GM23338 (cell line): ENCODE measurements around the gene SMIM5.

Experiments used
- CREB1 ChIP-seq: fragments of 250-450 bp; sonication (Bioruptor Pico); IDR thresholded peaks from 2 replicates; pipeline ENCODE4 v1.5.0; 2020; ENCODE audit warnings: low read depth, mild to moderate bottlenecking, moderate library complexity
- CTCF ChIP-seq, 2 experiments: fragments of 200-600 bp in 1 of 2; sonication (generic) in 1 of 2; conservative IDR thresholded peaks; 2 replicates each; pipeline versions ENCODE4 v1.5.1 to v1.6.1; 2016 to 2017; ENCODE audit warnings: antibody characterized with exemption in 2 of 2, low read depth in 2 of 2, mild to moderate bottlenecking in 2 of 2, moderate library complexity in 1 of 2
- EZH2 ChIP-seq: fragments of 200-600 bp; sonication (generic); IDR thresholded peaks from one replicate; pipeline ENCODE4 v1.8.0; 2017; ENCODE audit warnings: antibody characterized with exemption, mild to moderate bottlenecking, low read depth; ENCODE audit not compliant: unreplicated experiment
- EZH2phosphoT487 ChIP-seq: fragments of 200-600 bp; sonication (generic); IDR thresholded peaks from one replicate; pipeline ENCODE4 v1.8.1; 2018; ENCODE audit warnings: antibody characterized with exemption; ENCODE audit not compliant: unreplicated experiment
- JUNB ChIP-seq: IDR thresholded peaks from one replicate; pipeline ENCODE4 v1.6.1; 2016; ENCODE audit warnings: antibody characterized with exemption; ENCODE audit not compliant: unreplicated experiment
- NANOG ChIP-seq: IDR thresholded peaks from 2 replicates; pipeline ENCODE4 v1.6.1; 2016; ENCODE audit warnings: antibody characterized with exemption, borderline replicate concordance
- POLR2AphosphoS5 ChIP-seq: IDR thresholded peaks from 2 replicates; pipeline ENCODE4 v1.6.1; 2016; ENCODE audit warnings: antibody characterized with exemption, low read depth
- STAT1 ChIP-seq: IDR thresholded peaks from one replicate; pipeline ENCODE4 v1.6.1; 2016; ENCODE audit warnings: antibody characterized with exemption; ENCODE audit not compliant: unreplicated experiment
- ZNF331 ChIP-seq: fragments of 250-450 bp; sonication (Bioruptor Pico); IDR thresholded peaks from 2 replicates; pipeline ENCODE4 v1.5.0; 2020; ENCODE audit warnings: low read depth, mild to moderate bottlenecking, moderate library complexity
- TF ChIP-seq, protein P1 (sequence below): IDR thresholded peaks from one replicate; pipeline ENCODE4 v1.6.1; 2018; ENCODE audit warnings: antibody characterized with exemption; ENCODE audit not compliant: unreplicated experiment

DNA sequence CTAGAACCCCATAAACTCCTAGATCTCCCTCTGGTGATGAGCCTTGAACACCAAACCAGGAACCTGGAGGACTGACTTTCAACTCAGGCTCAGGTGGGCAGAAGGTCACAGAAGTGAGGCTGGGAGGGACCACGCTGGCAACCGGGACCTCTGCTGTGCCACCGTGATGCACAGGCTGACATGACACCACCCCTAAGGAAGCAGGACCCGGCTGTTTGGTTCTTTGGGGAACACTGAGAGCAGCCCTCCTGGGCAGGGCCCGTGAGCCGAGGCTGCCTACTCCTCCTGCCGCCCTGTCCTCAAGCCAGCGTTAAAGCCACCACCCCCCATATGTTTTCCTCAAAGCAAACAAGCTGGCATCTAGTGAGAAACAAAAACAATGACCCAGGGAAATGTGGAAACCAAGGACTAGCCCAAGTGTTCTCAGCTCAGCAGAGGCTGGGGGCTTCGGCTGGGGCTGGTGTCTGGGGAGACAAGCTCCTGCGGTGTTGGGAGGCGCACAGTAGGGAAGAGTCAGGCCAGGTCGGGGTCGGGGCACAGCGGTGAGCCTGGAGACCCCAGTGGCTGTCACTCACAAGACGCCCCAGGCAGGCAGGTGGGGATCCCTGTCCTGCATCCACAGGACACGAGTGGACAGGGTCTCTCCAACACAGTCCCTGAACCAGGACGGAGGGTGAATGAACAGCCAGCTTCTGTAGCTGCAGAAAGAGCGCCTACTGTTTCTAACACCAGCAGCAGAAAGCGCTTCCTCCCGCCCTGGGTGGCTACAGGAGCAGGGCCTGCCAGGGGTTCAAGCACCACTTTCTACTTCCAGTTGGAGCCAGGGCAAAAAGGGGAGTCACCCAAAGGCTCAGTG lies 1.7 kb downstream of the SMIM5 start:
- no peak for TF ChIP-seq CTCF (conservative IDR thresholded peaks at IDR 0.05; ENCODE audit: low read depth in 2 of 2)
- no peak for TF ChIP-seq POLR2AphosphoS5
- no peak for TF ChIP-seq EZH2
- TF ChIP-seq, protein P1, sequence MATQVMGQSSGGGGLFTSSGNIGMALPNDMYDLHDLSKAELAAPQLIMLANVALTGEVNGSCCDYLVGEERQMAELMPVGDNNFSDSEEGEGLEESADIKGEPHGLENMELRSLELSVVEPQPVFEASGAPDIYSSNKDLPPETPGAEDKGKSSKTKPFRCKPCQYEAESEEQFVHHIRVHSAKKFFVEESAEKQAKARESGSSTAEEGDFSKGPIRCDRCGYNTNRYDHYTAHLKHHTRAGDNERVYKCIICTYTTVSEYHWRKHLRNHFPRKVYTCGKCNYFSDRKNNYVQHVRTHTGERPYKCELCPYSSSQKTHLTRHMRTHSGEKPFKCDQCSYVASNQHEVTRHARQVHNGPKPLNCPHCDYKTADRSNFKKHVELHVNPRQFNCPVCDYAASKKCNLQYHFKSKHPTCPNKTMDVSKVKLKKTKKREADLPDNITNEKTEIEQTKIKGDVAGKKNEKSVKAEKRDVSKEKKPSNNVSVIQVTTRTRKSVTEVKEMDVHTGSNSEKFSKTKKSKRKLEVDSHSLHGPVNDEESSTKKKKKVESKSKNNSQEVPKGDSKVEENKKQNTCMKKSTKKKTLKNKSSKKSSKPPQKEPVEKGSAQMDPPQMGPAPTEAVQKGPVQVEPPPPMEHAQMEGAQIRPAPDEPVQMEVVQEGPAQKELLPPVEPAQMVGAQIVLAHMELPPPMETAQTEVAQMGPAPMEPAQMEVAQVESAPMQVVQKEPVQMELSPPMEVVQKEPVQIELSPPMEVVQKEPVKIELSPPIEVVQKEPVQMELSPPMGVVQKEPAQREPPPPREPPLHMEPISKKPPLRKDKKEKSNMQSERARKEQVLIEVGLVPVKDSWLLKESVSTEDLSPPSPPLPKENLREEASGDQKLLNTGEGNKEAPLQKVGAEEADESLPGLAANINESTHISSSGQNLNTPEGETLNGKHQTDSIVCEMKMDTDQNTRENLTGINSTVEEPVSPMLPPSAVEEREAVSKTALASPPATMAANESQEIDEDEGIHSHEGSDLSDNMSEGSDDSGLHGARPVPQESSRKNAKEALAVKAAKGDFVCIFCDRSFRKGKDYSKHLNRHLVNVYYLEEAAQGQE: no peak
- no peak for TF ChIP-seq EZH2phosphoT487
- no peak for TF ChIP-seq STAT1
- TF ChIP-seq CREB1 (CRISPR knock-in tag): no peak
- no peak for TF ChIP-seq ZNF331
- TF ChIP-seq JUNB: no peak
- no peak for TF ChIP-seq NANOG
